Mammary epithelial cell (primary cell): ENCODE results near the gene ADAM12.

Experiments used
- EZH2 ChIP-seq: IDR thresholded peaks from 2 replicates; pipeline ENCODE4 v1.6.1; 2012; ENCODE audit warnings: low read length, inconsistent platforms, borderline replicate concordance
- TF ChIP-seq, protein P1 (sequence below), 2 donors: IDR thresholded peaks in 1 of 2; conservative IDR thresholded peaks in 1 of 2; 2 replicates each; pipeline ENCODE4 v1.5.1; 2011 to 2012; ENCODE audit warnings: inconsistent platforms in 2 of 2, low read length in 2 of 2, mild to moderate bottlenecking in 2 of 2, control low read depth in 1 of 2, low read depth in 1 of 2; ENCODE audit not compliant: insufficient read depth in 1 of 2; ENCODE audit errors: extremely low read depth in 1 of 2

DNA sequence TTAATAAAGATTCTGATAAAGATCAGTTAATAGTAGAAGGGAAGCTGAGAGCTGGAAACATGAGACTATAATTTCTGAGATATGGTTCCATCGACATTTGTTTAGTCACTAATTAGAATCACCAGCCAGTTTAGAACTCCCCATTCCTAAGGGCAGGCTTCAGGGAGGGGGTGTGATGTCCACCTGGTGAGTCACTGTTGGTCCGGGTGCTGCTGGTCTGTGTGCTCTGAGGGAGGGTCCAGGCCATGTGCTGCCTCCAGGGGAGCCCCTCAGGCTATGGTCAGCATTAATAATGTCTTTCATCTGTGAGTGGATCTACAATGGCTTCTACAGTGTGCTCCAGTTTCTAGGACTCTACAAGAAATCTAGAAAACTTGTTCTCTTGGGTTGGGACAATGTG, 115.8 kb downstream of the ADAM12 start:
- TF ChIP-seq, protein P1, sequence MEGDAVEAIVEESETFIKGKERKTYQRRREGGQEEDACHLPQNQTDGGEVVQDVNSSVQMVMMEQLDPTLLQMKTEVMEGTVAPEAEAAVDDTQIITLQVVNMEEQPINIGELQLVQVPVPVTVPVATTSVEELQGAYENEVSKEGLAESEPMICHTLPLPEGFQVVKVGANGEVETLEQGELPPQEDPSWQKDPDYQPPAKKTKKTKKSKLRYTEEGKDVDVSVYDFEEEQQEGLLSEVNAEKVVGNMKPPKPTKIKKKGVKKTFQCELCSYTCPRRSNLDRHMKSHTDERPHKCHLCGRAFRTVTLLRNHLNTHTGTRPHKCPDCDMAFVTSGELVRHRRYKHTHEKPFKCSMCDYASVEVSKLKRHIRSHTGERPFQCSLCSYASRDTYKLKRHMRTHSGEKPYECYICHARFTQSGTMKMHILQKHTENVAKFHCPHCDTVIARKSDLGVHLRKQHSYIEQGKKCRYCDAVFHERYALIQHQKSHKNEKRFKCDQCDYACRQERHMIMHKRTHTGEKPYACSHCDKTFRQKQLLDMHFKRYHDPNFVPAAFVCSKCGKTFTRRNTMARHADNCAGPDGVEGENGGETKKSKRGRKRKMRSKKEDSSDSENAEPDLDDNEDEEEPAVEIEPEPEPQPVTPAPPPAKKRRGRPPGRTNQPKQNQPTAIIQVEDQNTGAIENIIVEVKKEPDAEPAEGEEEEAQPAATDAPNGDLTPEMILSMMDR (conservative IDR thresholded peaks at IDR 0.05 in 1 of 2, IDR thresholded peaks at IDR 0.05 in 1 of 2; ENCODE audit: extremely low read depth in 1 of 2, insufficient read depth in 1 of 2, low read depth in 1 of 2, low read length in 2 of 2) = no peak
- no peak for TF ChIP-seq EZH2
